ENCODE results near the gene SLC44A2.
A peak's percentile ranks its signal among the peaks of the same experiment; 100 is the strongest.
"Not testable (repeated sequence)": the region's sequence is repeated elsewhere in the genome, so short reads cannot be mapped to it uniquely, and the experiment has no call there.

SLC44A2 gene

GRCh38 chr19:10653732-10654609, 28.6 kb downstream of the SLC44A2 start, which contains the start of gene ILF3:
Gene ILF3 (plus strand): TSS chr19:10654346. CDS start chr19:10670606, 16,260 bp downstream.
- peak; percentile 100 for DNase-seq

- DNase-seq = peak; percentile 47 to 55
Measured at GRCh38 chr19:10654610-10655456, 29.5 kb downstream of the SLC44A2 start.

- DNase-seq = no peak
Measured at GRCh38 chr19:10655457-10656312, 30.3 kb downstream of the SLC44A2 start.

DNA sequence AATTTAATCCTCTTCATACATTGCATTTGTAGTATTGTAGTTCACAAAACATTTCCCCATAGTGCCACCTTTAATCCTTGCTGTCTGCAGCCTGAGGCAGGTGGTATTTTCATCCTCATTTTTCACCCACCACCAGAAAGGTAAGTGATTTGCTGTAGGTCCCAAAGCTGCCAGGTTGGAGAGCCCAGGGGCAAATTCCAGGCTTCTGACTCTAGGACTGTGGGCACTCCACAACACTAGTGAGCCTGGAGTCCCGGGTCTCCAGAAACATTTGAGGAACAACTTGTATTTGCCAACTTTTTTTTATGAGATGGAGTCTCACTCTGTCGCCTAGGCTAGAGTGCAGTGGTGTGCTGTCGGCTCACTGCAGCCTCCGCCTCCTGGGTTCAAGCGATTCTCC, 35.0 kb downstream of the SLC44A2 start:
- no peak for DNase-seq

- DNase-seq = no peak
Measured at GRCh38 chr19:10661946-10662345, 36.6 kb downstream of the SLC44A2 start.

DNA sequence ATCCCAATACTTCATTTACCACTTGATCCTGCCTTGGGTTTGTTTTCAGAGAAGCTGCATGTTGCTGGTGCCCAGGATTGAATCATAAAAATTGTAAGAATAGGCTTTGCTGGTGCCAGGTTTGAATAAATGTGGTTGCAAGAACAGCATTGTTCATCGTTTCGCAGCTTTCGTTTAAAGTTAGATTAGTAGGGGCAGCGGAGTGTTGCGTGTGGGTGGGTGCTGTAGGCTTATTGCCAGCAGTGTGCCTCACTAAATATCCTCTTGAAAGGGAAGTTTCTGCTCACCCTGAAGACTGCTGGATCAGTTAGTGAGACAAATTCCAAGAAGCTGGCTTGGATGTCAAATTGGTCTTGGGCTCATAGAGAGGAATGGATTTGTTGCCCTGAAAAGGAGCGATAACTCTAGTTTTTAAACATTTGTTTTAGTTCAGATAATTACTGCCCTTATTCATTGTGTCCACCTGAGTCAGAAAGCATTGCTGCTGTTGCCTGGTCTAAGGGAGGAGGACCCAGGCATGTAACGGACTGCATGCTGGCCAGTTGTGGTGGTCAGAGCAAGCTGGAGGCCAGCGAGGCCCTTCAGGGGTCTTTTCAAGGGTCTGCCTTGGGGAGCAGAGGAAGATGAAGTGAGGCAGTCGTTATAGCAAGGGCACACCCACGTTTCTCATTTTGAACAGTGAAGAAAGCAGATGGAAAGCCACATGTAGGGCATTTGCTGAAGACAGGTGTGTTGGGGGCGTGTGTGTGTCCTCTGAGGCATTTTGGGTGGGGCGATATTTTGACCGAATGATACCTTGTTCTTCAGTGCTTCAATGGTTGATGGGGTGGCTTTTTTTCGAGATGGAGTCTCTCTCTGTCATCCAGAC, 37.3 kb downstream of the SLC44A2 start:
- no peak for DNase-seq

GRCh38 chr19:10663252-10663563, 37.9 kb downstream of the SLC44A2 start:
- DNase-seq = not testable (repeated sequence)

DNA sequence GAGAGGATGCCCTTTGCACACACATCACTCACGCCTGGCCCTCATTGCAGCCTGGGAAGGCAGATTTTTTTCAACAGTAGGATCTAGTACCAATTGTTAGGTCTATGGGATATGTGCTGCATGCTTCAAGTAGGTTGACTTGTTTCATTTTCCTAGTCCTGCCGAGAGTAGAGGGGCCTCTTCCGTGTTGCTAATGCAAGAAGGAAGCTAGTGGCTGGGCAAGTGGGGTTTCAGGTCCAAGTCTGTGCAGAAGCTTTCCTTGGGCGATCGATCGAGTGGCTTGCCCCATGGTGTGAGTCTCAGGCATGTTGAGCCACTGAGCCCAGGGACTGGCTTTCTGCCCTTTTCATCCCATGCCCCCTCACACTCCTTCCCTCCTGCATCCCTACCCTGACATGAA, 42.5 kb downstream of the SLC44A2 start:
- no peak for DNase-seq

- no peak for DNase-seq
Measured at GRCh38 chr19:10669246-10669645, 43.9 kb downstream of the SLC44A2 start.

DNA sequence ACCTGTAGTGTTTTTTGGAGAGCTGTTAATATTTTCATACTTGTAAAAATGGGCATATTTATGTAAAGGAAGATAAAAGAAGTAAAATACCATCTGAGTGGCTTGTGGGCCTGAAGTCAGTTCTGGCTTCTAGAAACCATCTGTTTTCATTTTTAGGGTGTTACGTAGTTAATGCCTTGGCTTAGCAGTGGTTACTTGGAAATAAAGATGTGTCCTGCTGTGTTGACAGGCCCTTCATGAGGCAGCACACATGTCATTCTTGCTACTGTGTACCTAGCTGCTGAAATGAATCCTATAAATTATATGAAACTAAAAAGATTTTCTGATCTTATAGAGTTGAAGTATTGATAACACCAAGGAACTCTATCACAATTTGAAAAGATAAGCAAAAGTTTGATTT, 44.8 kb downstream of the SLC44A2 start:
- DNase-seq = no peak

GRCh38 chr19:10670876-10671804, 45.8 kb downstream of the SLC44A2 start:
- no peak for DNase-seq

GRCh38 chr19:10671922-10672321, 46.6 kb downstream of the SLC44A2 start:
- DNase-seq = not testable (repeated sequence)

GRCh38 chr19:10675214-10675613, 49.9 kb downstream of the SLC44A2 start:
- not testable (repeated sequence) for DNase-seq

DNA sequence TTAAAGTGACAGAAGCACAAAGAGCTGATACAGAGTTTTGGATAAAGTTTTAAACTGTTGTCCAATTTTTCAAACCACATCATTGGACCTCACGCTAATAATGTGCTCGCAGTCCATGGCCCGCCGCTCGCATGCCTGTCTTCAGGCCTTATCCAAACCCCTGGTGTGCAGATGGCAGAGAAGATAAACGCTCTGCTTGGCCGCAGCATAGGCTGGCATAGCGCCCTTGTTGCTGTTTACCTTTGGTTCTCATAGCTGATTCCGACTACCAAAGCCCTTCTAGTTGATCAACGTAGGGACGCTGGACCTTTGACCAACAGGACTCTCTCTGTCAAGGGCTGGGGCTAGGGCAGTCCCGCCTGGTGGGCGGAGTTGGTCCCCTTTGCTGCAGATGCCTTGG, 52.4 kb downstream of the SLC44A2 start:
- DNase-seq = no peak

GRCh38 chr19:10678813-10679212, 53.5 kb downstream of the SLC44A2 start:
- DNase-seq = no peak

GRCh38 chr19:10679743-10680142, 54.4 kb downstream of the SLC44A2 start:
- DNase-seq = no peak

DNA sequence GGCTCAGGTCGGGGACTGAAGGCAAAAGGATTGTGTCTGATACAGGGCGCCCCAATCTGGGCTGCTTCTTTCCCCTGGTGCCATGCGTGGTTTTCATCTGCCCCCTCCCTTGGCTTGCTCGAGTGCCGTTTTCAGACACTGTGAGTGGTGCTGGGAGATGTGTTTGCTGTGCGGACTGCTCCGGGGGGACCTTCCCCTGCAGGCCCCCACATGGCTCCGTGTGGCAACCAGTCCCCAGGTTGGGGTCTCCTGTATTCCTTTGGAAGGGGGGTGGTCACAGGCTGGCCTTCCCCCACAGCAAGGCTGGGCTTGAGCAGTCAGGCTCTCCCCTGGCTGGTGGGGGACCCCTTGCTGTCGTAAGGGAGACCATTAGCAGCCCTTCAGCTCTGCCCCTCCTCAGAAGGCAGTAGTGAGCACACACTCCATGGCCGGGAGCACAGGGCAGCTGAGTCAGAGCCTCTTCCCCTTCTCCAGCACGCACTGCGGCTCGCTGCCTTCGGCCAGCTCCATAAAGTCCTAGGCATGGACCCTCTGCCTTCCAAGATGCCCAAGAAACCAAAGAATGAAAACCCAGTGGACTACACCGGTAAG, 55.3 kb downstream of the SLC44A2 start:
- DNase-seq = no peak

DNA sequence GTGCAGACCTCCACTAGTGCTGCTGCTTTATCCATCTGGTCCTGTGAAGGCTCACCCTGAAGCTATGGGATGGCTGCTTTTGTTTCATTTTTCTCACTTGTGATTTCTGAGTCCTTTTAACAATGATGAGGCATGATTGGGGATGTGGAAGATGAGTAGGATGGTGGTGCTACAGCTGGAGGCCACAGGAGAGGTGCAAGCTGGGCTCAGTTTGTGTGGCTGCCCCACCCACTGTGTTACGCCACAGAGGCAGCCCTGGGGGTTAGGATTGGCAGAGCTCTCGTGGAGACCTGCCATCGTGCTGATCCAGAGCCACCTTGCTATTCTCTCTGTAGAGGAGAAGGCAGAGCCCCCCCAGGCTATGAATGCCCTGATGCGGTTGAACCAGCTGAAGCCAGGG, 56.3 kb downstream of the SLC44A2 start:
- DNase-seq = no peak

DNA sequence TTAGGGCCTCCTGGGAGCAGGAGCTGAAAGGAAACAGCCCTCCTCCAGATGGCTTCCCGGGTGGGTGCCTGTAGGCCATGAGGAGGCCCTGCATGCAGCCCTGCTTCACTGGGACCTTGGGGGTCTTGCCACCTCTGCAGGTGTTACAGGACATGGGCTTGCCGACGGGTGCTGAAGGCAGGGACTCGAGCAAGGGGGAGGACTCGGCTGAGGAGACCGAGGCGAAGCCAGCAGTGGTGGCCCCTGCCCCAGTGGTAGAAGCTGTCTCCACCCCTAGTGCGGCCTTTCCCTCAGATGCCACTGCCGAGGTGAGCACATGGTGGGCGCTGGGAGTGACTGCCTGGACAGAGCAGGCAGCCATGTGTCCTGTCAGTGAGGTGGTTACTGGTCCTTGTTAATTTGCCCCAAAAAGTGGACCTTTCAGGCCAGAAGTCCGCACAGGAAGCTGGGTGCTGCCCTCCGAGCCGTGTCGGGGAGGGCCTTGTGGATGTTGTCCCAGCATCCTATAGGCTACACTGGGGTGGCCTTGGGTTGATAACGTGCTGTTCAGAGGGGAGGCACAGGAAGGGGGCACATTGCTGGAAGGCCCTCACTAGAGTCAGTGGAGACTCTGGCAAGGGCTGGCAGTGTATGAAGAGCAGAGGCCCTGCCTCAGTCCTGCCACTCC, 57.2 kb downstream of the SLC44A2 start:
- no peak for DNase-seq

GRCh38 chr19:10683064-10683426, 57.7 kb downstream of the SLC44A2 start:
- DNase-seq = no peak

Data from activated CD4-positive, alpha-beta T cell treated with anti-CD3 and anti-CD28 coated beads, Interleukin-2, amount 50 U/mL, for 4 hours (primary cell).